HFFc6 (cell line): Measurements from ENCODE around the gene PITHD1. TPM values are rescaled to one million over a fixed set of nuclear protein-coding genes. Genes with fewer than 3 reads are reported as not detected.

Source experiments
- DNase-seq: peaks from one replicate; pipeline ENCODE4 v3.0.0-alpha.2; 2018
- H3K27ac Mint-ChIP-seq: 2 replicates; pipeline ENCODE4 v1.8.0; 2020; ENCODE audit warnings: mild to moderate bottlenecking, mixed read lengths
- H3K27me3 Mint-ChIP-seq: 2 replicates; pipeline ENCODE4 v1.8.0; 2021; ENCODE audit warnings: mild to moderate bottlenecking, moderate library complexity, mixed read lengths; ENCODE audit not compliant: insufficient read depth
- H3K36me3 Mint-ChIP-seq: 2 replicates; pipeline ENCODE4 v1.8.0; 2021; ENCODE audit warnings: low read depth, mixed read lengths
- H3K4me1 Mint-ChIP-seq: 2 replicates; pipeline ENCODE4 v1.8.0; 2020; ENCODE audit warnings: low read depth, mixed read lengths
- H3K4me3 Mint-ChIP-seq: 2 replicates; pipeline ENCODE4 v1.8.0; 2020; ENCODE audit warnings: mild to moderate bottlenecking, moderate library complexity, mixed read lengths
- H3K9me3 Mint-ChIP-seq: 2 replicates; pipeline ENCODE4 v1.8.0; 2020; ENCODE audit warnings: mild to moderate bottlenecking, mixed read lengths
- total RNA-seq, 6 experiments: library from RNA; stranded (reverse); fragmentation: NEBNext Ultra II Directional; extraction: Animal tissue kit (Norgen Biotek cat#: 25700); gene quantifications; 2 replicates in 1 of 6; 3 replicates in 5 of 6; pipeline ENCODE4 v1.2.3, GENCODE V29; 2021
- TF ChIP-seq, protein P1 (sequence below): fragments of 200-600 bp; sonication (generic); IDR thresholded peaks from 2 replicates; pipeline ENCODE4 v1.5.0; 2021; ENCODE audit warnings: antibody characterized with exemption, mild to moderate bottlenecking

Gene PITHD1
- total RNA-seq, 6 experiments from 2014 or later = 41.8 to 45.7 (median 44.8) TPM

- DNase-seq = no peak
- TF ChIP-seq, protein P1, sequence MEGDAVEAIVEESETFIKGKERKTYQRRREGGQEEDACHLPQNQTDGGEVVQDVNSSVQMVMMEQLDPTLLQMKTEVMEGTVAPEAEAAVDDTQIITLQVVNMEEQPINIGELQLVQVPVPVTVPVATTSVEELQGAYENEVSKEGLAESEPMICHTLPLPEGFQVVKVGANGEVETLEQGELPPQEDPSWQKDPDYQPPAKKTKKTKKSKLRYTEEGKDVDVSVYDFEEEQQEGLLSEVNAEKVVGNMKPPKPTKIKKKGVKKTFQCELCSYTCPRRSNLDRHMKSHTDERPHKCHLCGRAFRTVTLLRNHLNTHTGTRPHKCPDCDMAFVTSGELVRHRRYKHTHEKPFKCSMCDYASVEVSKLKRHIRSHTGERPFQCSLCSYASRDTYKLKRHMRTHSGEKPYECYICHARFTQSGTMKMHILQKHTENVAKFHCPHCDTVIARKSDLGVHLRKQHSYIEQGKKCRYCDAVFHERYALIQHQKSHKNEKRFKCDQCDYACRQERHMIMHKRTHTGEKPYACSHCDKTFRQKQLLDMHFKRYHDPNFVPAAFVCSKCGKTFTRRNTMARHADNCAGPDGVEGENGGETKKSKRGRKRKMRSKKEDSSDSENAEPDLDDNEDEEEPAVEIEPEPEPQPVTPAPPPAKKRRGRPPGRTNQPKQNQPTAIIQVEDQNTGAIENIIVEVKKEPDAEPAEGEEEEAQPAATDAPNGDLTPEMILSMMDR = no peak
- no peak overlapping the region for H3K4me3 Mint-ChIP-seq
- H3K27ac Mint-ChIP-seq = no peak overlapping the region
- no peaks in the 10 kb centered on the region for H3K9me3 Mint-ChIP-seq
- H3K4me1 Mint-ChIP-seq = peaks cover 13% of the 10 kb centered on the region; the same call in 1 of the 2 replicates
- peaks cover 1% of the 10 kb centered on the region for H3K27me3 Mint-ChIP-seq
- H3K36me3 Mint-ChIP-seq = no peaks in the 10 kb centered on the region
Observed at GRCh38 chr1:23807453-23807852, 29.2 kb downstream of the PITHD1 start.

DNA sequence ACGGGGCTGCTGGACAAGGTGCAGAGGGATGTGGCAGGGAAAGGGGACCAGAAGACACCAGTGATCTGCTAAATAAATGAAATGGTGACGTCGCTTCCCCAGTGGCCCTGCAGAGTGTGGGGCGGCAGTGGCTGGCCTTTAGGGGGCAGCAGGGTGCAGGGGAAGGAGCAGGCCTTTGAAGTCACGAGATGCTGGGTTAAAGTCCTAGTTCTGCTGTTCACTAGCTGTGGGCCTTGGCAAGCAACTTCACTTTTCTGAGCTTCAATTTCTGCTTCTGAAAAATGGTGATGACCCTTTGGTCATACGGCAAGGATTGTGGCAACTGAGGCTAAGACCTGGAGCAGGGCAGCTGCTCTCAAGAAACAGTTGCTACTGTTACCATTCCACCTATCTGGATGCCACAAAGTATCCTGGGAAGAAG lies 31.5 kb downstream of the PITHD1 start:
- TF ChIP-seq, protein P1 = peak; percentile 82
- Mint-ChIP-seq H3K9me3 (no peaks in the 10 kb centered on the region), H3K4me3 (no peak overlapping the region), H3K27me3 (peaks cover 1% of the 10 kb centered on the region; the same call in 1 of the 2 replicates), H3K27ac (no peak overlapping the region), H3K36me3 (no peaks in the 10 kb centered on the region), H3K4me1 (peaks cover 13% of the 10 kb centered on the region; the same call in 1 of the 2 replicates)
- peak; percentile 38 for DNase-seq

- H3K27me3 Mint-ChIP-seq = no peaks in the 10 kb centered on the region
- H3K27ac Mint-ChIP-seq = peak overlapping the region; percentile 10
- no peak overlapping the region for H3K4me3 Mint-ChIP-seq
- no peak for DNase-seq
- H3K36me3 Mint-ChIP-seq = no peaks in the 10 kb centered on the region
- peaks cover 13% of the 10 kb centered on the region; the same call in 1 of the 2 replicates for H3K4me1 Mint-ChIP-seq
- TF ChIP-seq, protein P1 = peak; percentile 87
- H3K9me3 Mint-ChIP-seq = no peaks in the 10 kb centered on the region
Observed at GRCh38 chr1:23810818-23811540, 32.8 kb downstream of the PITHD1 start.

DNA sequence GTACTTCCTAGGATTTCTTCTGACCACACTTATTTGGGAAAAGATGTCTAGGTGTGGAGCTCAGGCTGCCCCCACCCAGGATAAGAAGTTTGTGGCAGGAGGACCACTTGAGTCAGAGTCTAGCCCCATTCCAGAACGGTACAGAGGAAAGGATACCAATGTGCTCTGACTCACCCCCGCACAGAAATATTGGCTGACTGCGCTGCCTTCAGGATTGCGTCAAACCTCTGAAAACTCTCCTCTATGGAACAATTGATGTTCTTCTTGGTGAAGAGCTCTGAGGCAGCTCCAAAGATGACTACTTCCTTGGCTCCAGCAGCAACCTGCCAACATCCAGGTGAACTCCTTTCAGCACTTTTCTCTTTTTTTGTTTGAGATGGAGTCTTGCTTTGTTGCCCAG lies 35.8 kb downstream of the PITHD1 start:
- Mint-ChIP-seq H3K27ac (no peak overlapping the region), H3K4me1 (peaks cover 8% of the 10 kb centered on the region; the same call in 1 of the 2 replicates), H3K4me3 (no peak overlapping the region), H3K27me3 (no peaks in the 10 kb centered on the region), H3K36me3 (no peaks in the 10 kb centered on the region), H3K9me3 (no peaks in the 10 kb centered on the region)
- TF ChIP-seq, protein P1 = no peak
- no peak for DNase-seq

GRCh38 chr1:23816361-23816760 lies 38.1 kb downstream of the PITHD1 start:
- TF ChIP-seq, protein P1 = no peak
- H3K4me1 Mint-ChIP-seq = no peaks in the 10 kb centered on the region; the same call in 1 of the 2 replicates
- no peak for DNase-seq
- H3K27me3 Mint-ChIP-seq = no peaks in the 10 kb centered on the region
- no peak overlapping the region for H3K27ac Mint-ChIP-seq
- H3K4me3 Mint-ChIP-seq = no peak overlapping the region
- no peaks in the 10 kb centered on the region for H3K36me3 Mint-ChIP-seq
- H3K9me3 Mint-ChIP-seq = no peaks in the 10 kb centered on the region
